Muscle layer of duodenum (tissue), 2 donors: ENCODE data around the gene GJA9.

Experiments used
- H3K27ac ChIP-seq: one replicate; pipeline ENCODE4 v1.7.0; 2013; ENCODE audit warnings: mild to moderate bottlenecking, low read length
- H3K27me3 ChIP-seq: one replicate; pipeline ENCODE4 v1.7.0; 2013; ENCODE audit warnings: low read depth, mild to moderate bottlenecking, control low read depth, low read length
- H3K36me3 ChIP-seq, 2 donors: one replicate each; pipeline ENCODE4 v1.7.0; 2013; ENCODE audit warnings: low read length in 2 of 2, control low read depth in 1 of 2, mild to moderate bottlenecking in 1 of 2; ENCODE audit not compliant: insufficient read depth in 2 of 2, control insufficient read depth in 1 of 2
- H3K4me1 ChIP-seq, 2 donors: one replicate each; pipeline ENCODE4 v1.7.0; 2013; ENCODE audit warnings: low read length in 2 of 2, mild to moderate bottlenecking in 2 of 2, control low read depth in 1 of 2, moderate library complexity in 1 of 2; ENCODE audit not compliant: insufficient read depth in 2 of 2, control insufficient read depth in 1 of 2
- H3K4me3 ChIP-seq, 2 donors: one replicate each; pipeline ENCODE4 v1.7.0; 2013; ENCODE audit warnings: low read length in 2 of 2, low read depth in 1 of 2, mild to moderate bottlenecking in 1 of 2
- H3K9me3 ChIP-seq, 2 donors: one replicate each; pipeline ENCODE4 v1.7.0; 2013; ENCODE audit warnings: low read length in 2 of 2, control low read depth in 1 of 2, mild to moderate bottlenecking in 1 of 2; ENCODE audit not compliant: control insufficient read depth in 1 of 2
- donor health status: healthy.

Gene GJA9

GRCh38 chr1:38908821-38909220, 27.4 kb upstream of the GJA9 start:
- peaks cover 0 to 10% of the 10 kb centered on the region in 2 donors for H3K9me3 ChIP-seq
- no peak overlapping the region for H3K27ac ChIP-seq
- H3K4me1 ChIP-seq = no peaks in the 10 kb centered on the region
- no peak overlapping the region for H3K4me3 ChIP-seq
- no peaks in the 10 kb centered on the region for H3K36me3 ChIP-seq
- no peaks in the 10 kb centered on the region for H3K27me3 ChIP-seq

DNA sequence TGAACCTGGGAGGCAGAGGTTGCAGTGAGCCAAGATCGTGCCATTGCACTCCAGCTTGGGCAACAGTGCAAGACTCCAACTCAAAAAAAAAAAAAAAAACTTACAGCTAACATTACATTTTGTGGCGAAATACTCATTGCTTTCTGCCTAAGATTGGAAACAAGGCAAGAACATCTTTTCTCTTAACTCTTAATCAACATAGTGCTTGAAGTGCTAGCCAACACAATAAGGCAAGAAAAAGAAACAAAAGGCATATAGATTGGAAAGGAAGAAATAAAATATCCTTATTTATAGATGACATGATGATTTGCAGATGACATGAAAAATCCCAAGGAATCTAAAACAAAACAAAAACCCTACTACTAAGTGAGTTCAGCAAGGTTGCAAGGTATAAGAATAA, 24.6 kb upstream of the GJA9 start:
- Histone ChIP-seq H3K9me3 (peaks cover 0 to 10% of the 10 kb centered on the region in 2 donors), H3K4me1 (no peaks in the 10 kb centered on the region), H3K36me3 (no peaks in the 10 kb centered on the region), H3K27ac (no peak overlapping the region), H3K4me3 (no peak overlapping the region), H3K27me3 (no peaks in the 10 kb centered on the region)

- Histone ChIP-seq H3K4me3 (no peak overlapping the region), H3K27ac (no peak overlapping the region), H3K27me3 (no peaks in the 10 kb centered on the region), H3K36me3 (no peaks in the 10 kb centered on the region), H3K9me3 (no peaks in the 10 kb centered on the region), H3K4me1 (no peaks in the 10 kb centered on the region)
Measured at GRCh38 chr1:38899560-38899959, 18.2 kb upstream of the GJA9 start.

DNA sequence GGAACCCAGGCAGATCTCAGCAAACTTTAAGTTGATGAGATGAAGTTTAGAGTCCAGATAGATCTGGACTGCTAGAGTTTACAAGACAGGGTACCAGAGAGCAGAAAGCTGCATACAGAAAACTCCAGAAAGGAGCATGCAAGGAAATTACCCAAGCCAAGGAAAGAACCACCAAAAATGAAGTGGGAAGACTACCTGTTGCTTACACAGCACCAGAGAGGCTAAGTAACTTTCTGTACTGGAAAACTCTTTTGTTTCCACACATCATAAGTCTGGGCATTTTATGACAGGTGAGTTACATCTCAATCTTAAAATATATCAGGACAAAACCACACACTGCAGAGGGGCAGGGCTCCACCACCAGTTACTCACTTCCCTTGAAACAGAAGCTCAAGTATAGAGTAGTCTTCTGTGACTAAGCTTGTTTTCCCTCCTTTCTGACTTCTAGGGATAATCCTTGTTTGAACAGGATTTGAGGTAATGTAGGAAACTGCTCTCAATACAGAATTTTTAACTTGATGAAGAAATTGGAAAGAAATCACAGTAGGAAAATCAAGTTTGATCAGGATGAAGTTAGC, 17.4 kb upstream of the GJA9 start:
- H3K27me3 ChIP-seq = no peaks in the 10 kb centered on the region
- H3K4me3 ChIP-seq = no peak overlapping the region
- H3K36me3 ChIP-seq = no peaks in the 10 kb centered on the region
- no peaks in the 10 kb centered on the region for H3K9me3 ChIP-seq
- H3K27ac ChIP-seq = no peak overlapping the region
- no peaks in the 10 kb centered on the region for H3K4me1 ChIP-seq

DNA sequence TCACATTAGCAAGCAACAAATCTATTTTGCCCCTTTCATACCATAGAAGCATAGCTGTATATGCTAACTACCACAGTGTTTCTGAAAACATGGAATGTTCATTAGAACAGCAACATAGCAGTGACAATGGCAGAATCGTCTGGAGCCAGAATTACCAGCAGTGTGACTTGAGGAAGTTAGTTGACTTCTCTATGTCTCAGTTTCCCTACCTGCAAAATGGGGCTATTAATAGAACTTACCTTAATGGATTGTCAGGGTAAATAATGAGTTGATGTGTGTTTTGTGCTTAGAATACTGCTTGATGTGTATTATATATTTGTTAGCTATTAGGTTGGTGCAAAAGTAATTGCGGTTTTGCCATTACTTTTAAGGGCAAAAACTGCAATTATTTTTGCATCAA, 14.8 kb upstream of the GJA9 start:
- H3K27ac ChIP-seq = no peak overlapping the region
- H3K27me3 ChIP-seq = no peaks in the 10 kb centered on the region
- no peaks in the 10 kb centered on the region for H3K36me3 ChIP-seq

GRCh38 chr1:38892976-38893375, 11.6 kb upstream of the GJA9 start:
- Histone ChIP-seq H3K27ac (no peak overlapping the region), H3K4me1 (no peaks in the 10 kb centered on the region), H3K27me3 (no peaks in the 10 kb centered on the region), H3K9me3 (no peaks in the 10 kb centered on the region), H3K36me3 (no peaks in the 10 kb centered on the region), H3K4me3 (no peak overlapping the region)

More for the DNA sequence above, 14.8 kb upstream of the GJA9 start:
- Histone ChIP-seq H3K4me1 (no peaks in the 10 kb centered on the region), H3K4me3 (no peak overlapping the region), H3K9me3 (no peaks in the 10 kb centered on the region)

DNA sequence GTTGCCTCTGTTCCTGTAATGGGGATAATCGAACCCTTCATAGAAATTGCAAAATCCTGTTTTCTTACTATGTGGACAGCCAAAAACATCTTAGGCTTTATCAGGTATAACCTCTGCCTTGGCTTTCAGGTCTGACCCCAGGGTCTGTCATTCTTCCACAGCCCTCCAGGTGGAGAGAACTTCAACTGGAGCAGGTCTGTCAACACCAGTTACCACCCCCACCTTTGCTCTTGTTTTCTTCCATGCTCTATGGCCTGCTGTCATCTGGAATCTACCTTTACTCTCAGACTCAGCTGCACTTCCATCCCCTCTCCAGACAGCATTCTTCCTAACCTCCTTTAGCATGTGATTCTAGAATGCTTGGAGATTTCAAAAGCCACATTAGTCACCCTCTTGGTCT, 10.4 kb upstream of the GJA9 start:
- no peaks in the 10 kb centered on the region for H3K9me3 ChIP-seq
- H3K27ac ChIP-seq = no peak overlapping the region
- H3K4me3 ChIP-seq = no peak overlapping the region
- no peaks in the 10 kb centered on the region for H3K4me1 ChIP-seq
- no peaks in the 10 kb centered on the region for H3K36me3 ChIP-seq
- H3K27me3 ChIP-seq = no peaks in the 10 kb centered on the region

GRCh38 chr1:38889589-38889988, 8.2 kb upstream of the GJA9 start:
- H3K27me3 ChIP-seq = no peaks in the 10 kb centered on the region
- no peak overlapping the region for H3K27ac ChIP-seq
- H3K9me3 ChIP-seq = no peaks in the 10 kb centered on the region
- H3K36me3 ChIP-seq = no peaks in the 10 kb centered on the region
- H3K4me1 ChIP-seq = no peaks in the 10 kb centered on the region
- H3K4me3 ChIP-seq = no peak overlapping the region

- Histone ChIP-seq H3K9me3 (no peaks in the 10 kb centered on the region), H3K4me1 (no peaks in the 10 kb centered on the region), H3K27ac (no peak overlapping the region), H3K4me3 (no peak overlapping the region), H3K36me3 (no peaks in the 10 kb centered on the region), H3K27me3 (no peaks in the 10 kb centered on the region)
Measured at GRCh38 chr1:38888423-38889333, 7.3 kb upstream of the GJA9 start.

- H3K9me3 ChIP-seq = no peaks in the 10 kb centered on the region
- no peak overlapping the region for H3K4me3 ChIP-seq
- no peak overlapping the region for H3K27ac ChIP-seq
- H3K36me3 ChIP-seq = no peaks in the 10 kb centered on the region
- no peaks in the 10 kb centered on the region for H3K27me3 ChIP-seq
- no peaks in the 10 kb centered on the region for H3K4me1 ChIP-seq
Measured at GRCh38 chr1:38885092-38885491, 3.7 kb upstream of the GJA9 start.

GRCh38 chr1:38875811-38876210, 5.6 kb downstream of the GJA9 start:
- Histone ChIP-seq H3K36me3 (no peaks in the 10 kb centered on the region), H3K27ac (no peak overlapping the region), H3K9me3 (no peaks in the 10 kb centered on the region), H3K4me1 (peaks cover 7 to 18% of the 10 kb centered on the region in 2 donors), H3K4me3 (no peak overlapping the region), H3K27me3 (no peaks in the 10 kb centered on the region)
